22Rv1 (cell line): ENCODE data around the gene HSD3B7.
A peak's percentile ranks its signal among the peaks of the same experiment; 100 is the strongest.

Experiments used
- CTCF ChIP-seq: fragments of 450-650 bp; IDR thresholded peaks from 2 replicates; pipeline ENCODE4 v1.5.1; 2017; ENCODE audit warnings: mild to moderate bottlenecking
- ZFX ChIP-seq: fragments of 450-650 bp; IDR thresholded peaks from 2 replicates; pipeline ENCODE4 v1.6.1; 2017; ENCODE audit warnings: antibody characterized with exemption, borderline replicate concordance

- TF ChIP-seq CTCF: peak; percentile 51
- TF ChIP-seq ZFX: no peak
Measured at GRCh38 chr16:30985401-30986128, 558 bp downstream of the HSD3B7 start.
